HL-60 (cell line): ENCODE data around the gene HNRNPLL.

Experiments used
- DNase-seq, 2 experiments: peaks; one replicate each; pipeline ENCODE4 v3.0.0-alpha.2; 2010 to 2020; ENCODE audit warnings: low read depth in 1 of 2, low spot score in 1 of 2
- H3K27ac ChIP-seq: fragments of 250-450 bp; sonication (Bioruptor Pico); replicated peaks from 2 replicates; pipeline ENCODE4 v1.5.1; 2020; ENCODE audit warnings: mild to moderate bottlenecking, moderate library complexity
- H3K27me3 ChIP-seq: fragments of 250-450 bp; sonication (Bioruptor Pico); 2 replicates; pipeline ENCODE4 v1.5.1; 2021; ENCODE audit warnings: mild to moderate bottlenecking, moderate library complexity; ENCODE audit not compliant: insufficient read depth, poor library complexity, severe bottlenecking
- H3K4me3 ChIP-seq: replicated peaks from 2 replicates; pipeline ENCODE4 v1.5.1; 2011; ENCODE audit warnings: mild to moderate bottlenecking, control low read depth, low read length; ENCODE audit not compliant: insufficient read depth
- CTCF ChIP-seq: IDR thresholded peaks from one replicate; pipeline ENCODE4 v1.5.1; 2011; ENCODE audit warnings: low read length, control low read depth, inconsistent platforms; ENCODE audit not compliant: insufficient read depth
- GABPA ChIP-seq: IDR thresholded peaks from 2 replicates; pipeline ENCODE4 v1.6.1; 2012; ENCODE audit warnings: low read depth
- POLR2AphosphoS5 ChIP-seq: IDR thresholded peaks from 2 replicates; pipeline ENCODE4 v1.6.1; 2012; ENCODE audit warnings: low read depth
- REST ChIP-seq: IDR thresholded peaks from 2 replicates; pipeline ENCODE4 v1.6.1; 2012; ENCODE audit warnings: low read depth; ENCODE audit not compliant: insufficient replicate concordance
- SPI1 ChIP-seq: IDR thresholded peaks from 2 replicates; pipeline ENCODE4 v1.6.1; 2012; ENCODE audit warnings: low read depth, mild to moderate bottlenecking, borderline replicate concordance

HNRNPLL gene

GRCh38 chr2:38574278-38574677 is 28.4 kb downstream of the HNRNPLL start:
- Histone ChIP-seq H3K27me3 (no peaks in the 10 kb centered on the region), H3K27ac (no peak overlapping the region), H3K4me3 (no peak overlapping the region)
- no peak for TF ChIP-seq POLR2AphosphoS5
- TF ChIP-seq SPI1: no peak
- no peak for TF ChIP-seq GABPA
- no peak for TF ChIP-seq CTCF
- no peak for TF ChIP-seq REST
- no peak for DNase-seq

GRCh38 chr2:38572167-38572566 is 30.6 kb downstream of the HNRNPLL start:
- no peaks in the 10 kb centered on the region for H3K27me3 ChIP-seq
- DNase-seq: peak; percentile 76 to 90
- peak overlapping the region; percentile 31 for H3K27ac ChIP-seq
- TF ChIP-seq SPI1 (no peak), CTCF (no peak), POLR2AphosphoS5 (no peak), REST (no peak), GABPA (no peak)
- no peak overlapping the region for H3K4me3 ChIP-seq

- H3K27ac ChIP-seq: no peak overlapping the region
- H3K4me3 ChIP-seq: no peak overlapping the region
- no peaks in the 10 kb centered on the region for H3K27me3 ChIP-seq
- DNase-seq: no peak
- TF ChIP-seq GABPA: no peak
- TF ChIP-seq REST: no peak
- TF ChIP-seq POLR2AphosphoS5: no peak
- no peak for TF ChIP-seq SPI1
- TF ChIP-seq CTCF: no peak
These were observed 31.5 kb downstream of the HNRNPLL start for GRCh38 chr2:38571193-38571592.
